Stimulated activated CD8-positive, alpha-beta memory T cell treated with anti-CD3 and anti-CD28 coated beads, Interleukin-12 subunit alpha, Interleukin-12 subunit beta, amount 100 ng/mL, for 1 hour (primary cell): Measurements from ENCODE around the gene MRPL21.
"Not testable (repeated sequence)": the region's sequence is repeated elsewhere in the genome, so short reads cannot be mapped to it uniquely, and the experiment has no call there.

Source experiments
- DNase-seq: peaks from one replicate; pipeline ENCODE4 v3.0.0-alpha.2; 2020; ENCODE audit warnings: low read depth

MRPL21 gene

DNA sequence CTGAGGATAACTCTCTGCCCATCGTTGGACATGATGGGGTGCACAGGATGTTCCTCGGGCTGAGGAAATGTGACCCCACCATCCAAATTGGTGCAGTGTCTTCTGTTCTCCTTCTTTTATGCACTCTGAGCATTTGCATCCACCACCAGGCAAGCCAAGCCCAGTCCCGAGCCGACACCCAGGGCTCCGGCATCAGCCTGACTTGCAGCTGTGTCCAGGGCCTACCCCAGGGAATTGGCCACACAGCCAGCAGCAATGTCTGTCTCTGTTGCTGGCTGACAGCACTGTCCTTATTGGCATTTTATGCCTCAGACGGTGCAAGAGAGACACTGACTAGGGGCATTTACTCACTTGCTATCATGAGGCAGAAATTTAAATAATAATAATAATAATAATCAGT is 36.6 kb downstream of the MRPL21 start:
- DNase-seq: no peak

DNA sequence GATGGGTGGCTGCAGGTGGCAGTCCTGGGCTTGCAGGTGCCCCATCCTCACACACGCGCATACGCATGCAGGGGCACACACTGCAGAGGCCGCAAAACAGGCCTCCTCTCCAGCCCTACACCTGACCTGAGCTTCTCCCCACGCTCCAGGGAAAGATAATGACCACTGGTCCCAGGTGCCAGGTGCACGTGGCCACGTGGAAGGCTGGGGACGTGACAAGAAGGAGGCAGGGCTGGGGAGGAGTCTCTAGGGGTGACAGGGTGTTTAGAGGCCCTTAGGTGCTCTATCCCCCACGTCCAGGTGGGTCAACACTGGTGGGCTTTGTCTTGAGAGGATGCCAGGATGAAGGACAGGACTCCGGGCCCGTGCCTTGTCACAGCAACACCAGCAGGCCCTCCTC is 38.4 kb downstream of the MRPL21 start:
- DNase-seq: no peak

DNA sequence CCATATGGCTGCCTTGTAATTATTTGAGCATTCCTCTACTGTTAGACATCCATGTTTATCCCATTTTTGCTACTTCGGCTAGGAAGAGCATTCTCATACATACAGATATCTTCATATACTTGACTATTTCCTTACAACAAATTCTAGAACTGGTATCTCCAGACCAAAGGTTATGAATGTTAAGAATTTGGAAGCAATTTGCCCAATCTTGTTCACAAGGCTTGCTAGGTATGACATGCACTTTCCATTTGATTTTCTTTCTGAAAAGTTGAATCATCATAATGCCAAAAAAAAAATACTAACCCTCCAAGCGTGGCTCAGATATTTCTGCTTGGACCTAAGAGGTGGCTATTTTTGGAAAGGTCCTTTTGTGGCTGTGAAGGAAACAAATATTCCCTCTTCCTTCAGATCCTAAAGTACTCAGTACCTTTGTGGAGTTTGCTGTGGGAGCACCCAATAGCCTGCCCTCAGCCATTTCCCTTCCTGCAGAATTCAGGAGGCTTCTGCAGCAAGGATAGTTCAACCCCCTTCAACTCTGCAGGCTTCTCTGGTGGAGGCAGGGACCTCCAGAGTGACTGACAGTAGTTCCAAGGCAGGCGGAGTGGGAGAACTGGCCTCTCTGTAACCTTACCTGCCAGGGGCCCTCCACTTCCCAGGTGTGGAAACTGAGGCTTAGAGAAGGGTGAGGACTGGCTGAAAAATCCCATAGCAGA is 39.9 kb downstream of the MRPL21 start:
- DNase-seq: no peak

DNA sequence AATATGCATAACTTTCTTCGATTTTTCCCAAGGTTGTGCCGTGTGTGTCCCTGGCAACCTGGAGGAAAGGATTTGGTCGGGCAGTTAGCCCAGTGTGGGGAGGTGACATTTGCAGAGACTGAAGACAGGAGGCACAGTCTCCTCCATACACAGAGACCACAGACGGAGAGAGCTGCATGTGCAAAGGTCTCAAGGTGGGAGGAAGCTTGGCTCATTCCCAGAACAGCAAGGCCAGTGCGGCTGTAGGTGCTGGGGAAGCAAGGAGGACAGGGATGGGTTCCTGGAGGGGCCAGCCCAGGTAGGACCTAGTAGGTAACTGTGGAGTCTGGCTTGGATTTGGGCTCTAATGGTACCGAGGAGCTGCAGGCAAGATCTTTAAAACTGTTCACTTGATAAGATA is 41.2 kb downstream of the MRPL21 start:
- no peak for DNase-seq

DNA sequence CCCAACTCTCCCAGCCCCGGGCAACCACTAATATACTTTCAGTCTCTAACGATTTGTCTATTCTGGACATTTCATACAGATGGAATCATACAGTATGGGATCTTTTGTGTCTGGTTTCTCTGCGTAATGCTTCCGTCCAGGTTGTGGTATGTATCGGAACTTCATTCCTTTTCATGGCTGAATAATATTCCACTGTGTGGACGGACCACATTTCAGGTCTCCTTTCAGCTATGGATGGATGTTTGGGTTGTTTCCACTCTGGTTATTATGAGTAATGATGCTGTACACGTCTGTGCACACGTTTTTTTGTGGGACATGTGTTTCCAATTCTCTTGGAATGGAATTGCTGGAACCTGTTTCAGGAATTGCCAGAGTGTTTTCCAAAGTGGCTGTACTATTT is 44.5 kb downstream of the MRPL21 start:
- DNase-seq: no peak

DNA sequence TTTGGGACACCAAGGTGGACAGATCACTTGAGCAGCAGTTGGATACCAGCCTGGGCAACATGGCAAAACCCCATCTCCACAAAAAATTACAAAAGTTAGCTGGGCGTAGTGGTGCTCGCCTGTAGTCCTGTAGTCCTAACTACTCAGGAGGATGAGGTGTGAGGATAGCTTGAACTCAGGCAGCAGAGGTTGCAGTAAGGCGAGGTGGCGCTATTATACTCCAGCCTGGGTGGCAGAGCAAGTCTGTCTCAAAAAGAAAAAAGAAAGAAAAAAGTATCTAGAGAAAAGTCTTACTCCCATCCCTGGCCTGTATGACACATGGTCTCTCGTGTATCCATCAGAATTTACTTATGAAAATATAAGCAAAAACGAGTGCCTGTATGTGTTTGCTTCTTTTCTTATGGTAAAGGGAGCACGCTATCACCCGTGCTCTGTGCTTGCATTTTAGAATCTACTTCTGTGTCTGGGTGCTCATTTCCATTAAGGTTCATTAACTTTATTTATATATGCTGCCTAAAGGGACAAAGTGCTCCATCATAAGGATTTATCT is 46.5 kb downstream of the MRPL21 start:
- DNase-seq: no peak

DNA sequence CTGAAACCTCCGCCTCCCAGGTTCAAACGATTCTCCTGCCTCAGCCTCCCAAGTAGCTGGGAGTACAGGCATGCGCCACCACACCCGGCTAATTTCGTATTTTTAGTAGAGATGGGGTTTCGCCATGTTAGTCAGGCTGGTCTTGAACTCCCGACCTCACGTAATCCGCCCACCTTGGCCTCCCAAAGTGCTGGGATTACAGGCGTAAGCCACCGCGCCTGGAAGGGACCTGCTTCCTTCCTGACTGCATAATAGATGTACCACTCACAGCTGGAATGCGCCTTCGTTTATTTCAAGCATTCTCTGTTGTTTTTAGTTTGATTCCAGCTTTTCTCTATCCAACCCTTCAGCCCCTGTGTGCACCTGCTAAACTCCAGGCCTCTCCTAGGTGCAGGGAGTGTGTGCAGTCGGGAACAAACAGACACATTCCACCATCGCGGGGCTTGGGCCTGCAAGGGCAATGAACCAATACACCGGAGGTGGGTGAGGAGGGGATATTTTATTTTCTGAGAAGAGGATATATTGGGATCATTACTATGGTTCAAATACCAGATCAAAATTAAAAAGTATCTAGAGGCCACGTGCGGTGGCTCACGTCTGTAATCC is 47.1 kb downstream of the MRPL21 start:
- DNase-seq: not testable (repeated sequence)

DNA sequence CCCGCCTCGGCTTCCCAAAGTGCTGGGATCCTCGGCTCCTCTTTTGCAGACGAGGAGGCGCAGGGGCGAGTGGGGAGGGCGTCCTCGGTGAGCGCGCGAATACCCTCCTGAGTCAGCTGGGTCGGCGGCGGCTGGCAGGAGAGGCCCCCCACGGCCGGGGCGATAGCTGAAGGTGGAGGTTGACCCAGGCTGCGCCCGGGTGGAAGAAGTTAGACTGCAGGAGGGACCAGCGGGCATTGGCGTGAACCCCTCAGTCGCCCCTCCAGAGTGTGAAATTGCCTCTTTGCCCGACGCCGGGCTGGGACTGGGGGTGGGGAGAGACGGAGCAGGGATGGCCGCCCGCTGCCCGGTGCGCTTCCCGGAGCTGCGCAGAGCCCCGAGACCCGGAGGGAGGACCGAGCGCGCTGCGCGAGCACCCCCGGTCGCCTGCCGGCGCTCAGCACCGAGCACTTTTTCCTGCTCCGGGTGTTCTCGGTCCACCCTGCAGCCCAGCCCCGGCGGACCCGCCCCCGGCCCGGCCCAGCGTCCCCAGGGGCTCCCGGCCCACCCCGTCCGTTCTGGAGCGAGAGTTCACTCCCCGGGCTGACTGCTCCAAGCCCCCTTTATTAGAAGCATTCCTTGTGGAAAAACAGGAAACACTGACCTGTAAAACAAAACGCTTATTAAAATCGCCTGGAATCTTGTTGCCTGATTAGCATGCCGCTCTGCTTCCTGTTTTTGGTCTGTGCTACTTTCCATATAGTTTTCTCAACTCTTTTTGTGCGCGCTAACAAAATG is 48.2 kb downstream of the MRPL21 start:
- no peak for DNase-seq

DNA sequence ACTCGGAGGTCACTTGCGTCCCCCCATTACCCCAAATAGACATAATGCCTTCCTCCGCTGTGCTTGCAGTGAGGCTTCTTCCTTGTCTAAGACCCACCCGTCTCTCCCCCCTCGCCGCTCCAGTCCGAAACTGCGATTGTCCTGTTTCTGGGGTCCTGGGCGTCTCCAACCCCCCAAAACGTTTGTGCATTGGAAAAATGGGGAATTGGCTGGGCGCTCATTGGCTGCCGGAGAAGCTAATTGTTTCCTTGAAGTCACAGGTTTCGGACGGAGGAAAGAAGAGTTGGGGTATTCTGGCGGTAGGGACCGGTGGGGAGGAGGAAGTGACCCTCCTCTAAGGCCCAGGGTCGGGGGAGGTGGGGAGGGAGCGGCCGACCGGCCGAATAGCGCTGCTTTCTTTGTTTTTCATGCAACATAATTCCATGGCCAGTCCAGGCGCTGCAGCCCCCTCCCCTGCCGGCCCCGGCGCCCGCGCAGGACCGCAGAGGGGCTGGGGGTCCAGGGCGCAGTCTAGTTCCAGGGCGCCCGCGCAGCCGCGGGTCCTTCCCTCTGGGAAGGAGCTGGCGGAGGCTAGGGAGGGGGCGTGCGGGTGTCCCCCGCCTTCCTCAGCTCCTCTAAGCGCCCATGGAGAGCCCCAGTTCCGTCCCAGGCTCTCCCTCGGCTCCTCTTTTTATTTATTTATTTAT is 49.2 kb downstream of the MRPL21 start:
- no peak for DNase-seq

DNA sequence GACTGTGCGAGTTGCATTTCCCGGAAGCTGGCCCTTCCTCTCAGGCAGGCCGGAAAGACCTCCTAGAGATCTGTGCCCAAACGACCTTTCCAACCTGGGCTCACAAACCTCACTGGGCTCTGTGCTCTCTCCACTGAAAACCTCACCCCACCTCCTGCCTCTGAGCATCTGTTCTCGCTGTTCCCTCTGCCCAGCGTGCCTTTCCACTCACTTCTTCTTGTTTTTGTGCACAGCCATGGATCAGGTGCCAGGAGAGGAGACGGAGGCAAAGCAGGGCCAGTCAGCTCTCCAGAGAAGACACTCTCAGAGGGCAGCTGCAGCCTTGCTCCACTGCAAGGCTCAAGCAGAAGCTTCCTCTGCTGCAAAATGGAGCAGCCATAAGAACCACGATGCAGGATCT is 51.0 kb downstream of the MRPL21 start:
- no peak for DNase-seq

DNA sequence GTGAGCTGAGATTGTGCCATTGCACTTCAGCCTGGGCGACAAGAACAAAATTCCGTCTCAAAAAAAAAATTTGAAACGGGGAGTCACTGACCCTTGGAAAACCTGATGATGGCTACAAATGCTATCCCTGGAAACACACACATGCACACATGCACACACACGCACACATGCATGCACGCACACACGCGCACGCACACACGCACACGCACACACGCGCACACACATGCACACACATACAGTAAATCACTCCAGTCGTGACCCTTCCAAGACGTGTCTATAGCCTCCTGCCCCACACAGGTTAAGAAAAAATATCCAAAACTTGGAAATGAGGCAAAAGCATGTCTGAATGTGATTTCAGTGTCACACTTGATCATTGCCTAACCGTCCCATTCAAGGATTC is 55.2 kb downstream of the MRPL21 start:
- no peak for DNase-seq

DNA sequence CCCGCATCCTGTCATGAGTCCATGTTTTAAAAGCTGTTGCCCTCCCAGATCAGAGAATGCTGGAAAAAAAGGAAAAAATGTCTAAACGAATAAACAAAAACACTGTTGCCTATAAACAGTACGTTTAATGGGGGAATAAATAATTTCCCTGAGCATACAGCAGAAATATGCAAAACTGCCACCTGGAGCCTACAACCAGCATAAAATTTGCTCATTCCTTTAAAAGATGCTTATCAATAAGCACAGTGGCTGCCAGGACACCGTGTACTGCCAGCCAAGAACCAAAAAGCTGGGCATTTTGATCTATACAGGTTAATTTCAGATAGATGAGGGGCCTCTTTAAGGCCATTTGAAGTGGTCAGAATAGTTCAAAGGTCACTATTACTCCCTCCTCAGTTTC is 56.2 kb downstream of the MRPL21 start:
- DNase-seq: no peak

DNA sequence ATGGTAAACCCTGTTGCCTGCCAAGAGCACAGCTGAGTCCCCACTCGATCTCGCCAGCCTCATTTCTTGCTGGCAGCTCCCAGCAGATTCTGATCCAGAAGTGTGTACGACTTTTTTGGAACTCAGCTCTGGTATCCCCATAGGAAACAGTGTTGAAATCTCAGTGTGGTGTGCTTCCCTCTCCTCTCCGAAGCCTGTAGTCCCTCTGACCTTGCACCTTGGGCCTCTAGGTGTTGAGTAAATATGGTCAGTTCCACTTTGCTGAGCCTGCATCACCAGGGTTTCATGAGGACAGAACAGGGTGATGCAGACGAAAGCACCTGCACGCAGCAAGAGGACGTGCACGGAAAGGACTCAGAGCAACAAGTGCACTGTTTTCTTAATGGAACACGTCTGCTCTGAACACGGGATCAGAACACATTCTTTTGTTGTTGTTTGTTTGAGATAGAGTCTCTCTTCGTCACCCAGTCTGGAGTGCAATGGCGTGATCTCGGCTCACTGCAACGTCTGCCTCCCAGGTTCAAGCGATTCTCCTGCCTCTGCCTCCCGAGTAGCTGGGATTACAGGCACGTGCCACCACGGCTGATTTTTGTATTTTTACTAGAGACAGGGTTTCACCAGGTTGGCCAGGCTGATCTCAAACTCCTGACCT is 58.2 kb downstream of the MRPL21 start:
- DNase-seq: no peak

DNA sequence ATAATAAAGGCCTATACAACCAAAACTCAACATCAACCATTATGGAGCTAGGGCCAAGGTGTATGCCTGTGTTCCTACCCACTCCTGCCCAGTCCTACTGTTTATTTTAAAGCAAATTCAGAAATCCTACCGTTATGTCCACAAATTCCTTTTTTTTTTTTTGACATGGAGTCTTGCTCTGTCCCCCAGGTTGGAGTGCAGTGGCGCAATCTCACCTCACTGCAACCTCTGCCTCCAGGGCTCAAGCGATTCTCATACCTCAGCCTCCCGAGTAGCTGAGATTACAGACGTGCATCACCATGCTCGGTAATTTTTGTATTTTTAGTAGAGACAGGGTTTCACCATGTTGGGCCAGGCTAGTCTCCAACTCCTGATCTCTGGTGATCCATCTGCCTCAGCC is 58.8 kb downstream of the MRPL21 start:
- DNase-seq: no peak

DNA sequence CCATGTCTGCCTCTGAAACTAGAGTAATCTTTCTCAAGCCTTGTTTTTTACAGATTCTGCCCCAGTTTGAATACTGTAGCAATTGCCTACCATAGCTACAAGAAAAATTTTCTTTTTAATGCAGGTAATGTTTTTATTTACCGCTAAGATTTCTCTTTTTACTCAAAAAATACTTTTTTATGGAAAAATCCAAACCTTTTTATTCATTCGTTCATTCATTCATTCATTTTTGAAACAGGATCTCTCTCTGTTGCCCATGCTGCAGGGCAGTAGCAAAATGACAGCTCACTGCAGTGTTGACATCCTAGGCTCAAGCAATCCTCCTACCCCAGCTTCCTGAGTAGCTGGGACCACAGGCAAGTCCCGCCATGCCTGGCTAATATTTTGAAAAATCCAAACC is 59.3 kb downstream of the MRPL21 start:
- no peak for DNase-seq

DNA sequence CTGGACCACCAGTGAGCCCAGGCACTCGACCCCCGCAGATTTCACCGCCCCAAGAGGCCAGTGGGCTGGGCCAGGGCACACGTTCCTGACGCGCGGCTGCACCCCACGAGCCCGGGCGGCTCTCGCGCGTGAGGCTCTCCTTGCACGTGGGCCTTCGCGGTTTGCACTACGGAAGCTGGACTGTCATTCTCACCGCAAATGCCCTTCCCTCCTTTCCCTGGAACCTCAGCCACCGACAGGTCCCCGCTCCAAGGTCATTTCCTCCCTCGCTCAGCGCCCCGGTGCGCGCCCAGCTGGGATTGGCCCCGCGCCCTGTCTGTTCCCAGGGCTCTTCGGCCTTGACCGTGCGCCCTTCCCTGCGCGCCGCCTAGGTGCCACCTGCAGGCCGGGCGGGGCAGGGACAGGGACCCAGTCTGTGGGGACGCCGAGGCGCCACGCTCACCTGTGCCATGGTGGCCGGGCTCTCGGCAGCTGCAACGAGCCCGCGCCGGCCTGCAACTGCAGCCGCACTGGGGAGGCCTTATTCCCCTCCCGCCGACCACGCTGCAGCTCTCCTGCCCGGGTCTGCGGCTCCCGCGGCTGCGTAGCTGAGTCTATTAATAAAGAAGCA is 59.8 kb downstream of the MRPL21 start:
- DNase-seq: peak; percentile 49

DNA sequence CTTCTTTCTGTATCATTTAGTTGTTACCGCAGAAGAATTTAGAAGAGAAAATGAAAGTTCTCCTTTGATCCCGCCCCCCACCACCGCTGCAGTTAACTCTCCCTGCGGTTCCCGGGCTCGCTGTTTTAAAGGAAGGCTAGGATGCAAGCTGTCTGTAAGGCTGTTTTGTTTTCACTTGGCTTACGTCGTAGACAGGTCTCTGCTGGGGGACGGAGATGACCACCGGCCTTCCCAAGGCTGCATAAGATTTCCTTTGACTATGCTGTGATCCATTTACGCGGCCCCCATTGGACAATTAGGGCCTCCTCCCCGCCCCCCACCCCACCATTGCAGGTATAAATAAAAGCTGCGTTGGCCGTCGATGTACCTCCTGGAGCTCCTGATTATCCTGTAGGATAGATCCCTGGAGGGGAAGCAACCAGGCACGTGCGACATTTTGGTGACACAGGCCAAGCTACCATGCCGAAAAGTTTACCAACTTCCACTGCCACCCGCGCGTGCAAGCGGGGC is 60.5 kb downstream of the MRPL21 start:
- DNase-seq: no peak

DNA sequence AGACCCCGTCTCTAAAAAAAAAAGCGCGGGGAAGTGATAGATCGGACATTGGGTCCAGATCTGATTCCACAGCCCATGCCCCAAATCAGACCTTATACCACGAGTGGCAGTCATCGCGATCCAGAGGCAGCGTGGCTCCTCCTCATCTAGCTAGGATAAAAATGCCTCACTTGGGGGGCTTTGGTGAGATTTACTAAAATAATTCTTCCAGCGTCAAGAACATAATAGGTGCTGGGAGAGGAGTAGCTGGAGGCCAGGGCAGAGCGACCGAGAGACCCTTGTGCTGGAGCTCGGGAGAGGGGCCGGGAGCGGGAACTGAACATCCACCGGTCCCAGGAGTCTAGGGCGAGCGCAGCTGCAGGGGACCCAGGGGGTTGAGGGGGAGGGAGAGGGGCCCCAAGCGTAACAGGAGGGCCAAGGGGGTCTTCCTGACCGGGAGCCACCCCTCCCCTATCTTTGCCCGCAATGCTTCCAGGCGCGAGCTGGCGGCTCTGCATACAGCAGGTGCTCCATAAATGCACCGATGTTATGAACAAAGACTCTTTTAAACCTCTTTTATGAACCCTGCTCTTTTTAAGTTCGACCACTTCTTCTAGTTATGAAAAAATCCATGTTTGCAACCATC is 61.1 kb downstream of the MRPL21 start:
- no peak for DNase-seq

DNA sequence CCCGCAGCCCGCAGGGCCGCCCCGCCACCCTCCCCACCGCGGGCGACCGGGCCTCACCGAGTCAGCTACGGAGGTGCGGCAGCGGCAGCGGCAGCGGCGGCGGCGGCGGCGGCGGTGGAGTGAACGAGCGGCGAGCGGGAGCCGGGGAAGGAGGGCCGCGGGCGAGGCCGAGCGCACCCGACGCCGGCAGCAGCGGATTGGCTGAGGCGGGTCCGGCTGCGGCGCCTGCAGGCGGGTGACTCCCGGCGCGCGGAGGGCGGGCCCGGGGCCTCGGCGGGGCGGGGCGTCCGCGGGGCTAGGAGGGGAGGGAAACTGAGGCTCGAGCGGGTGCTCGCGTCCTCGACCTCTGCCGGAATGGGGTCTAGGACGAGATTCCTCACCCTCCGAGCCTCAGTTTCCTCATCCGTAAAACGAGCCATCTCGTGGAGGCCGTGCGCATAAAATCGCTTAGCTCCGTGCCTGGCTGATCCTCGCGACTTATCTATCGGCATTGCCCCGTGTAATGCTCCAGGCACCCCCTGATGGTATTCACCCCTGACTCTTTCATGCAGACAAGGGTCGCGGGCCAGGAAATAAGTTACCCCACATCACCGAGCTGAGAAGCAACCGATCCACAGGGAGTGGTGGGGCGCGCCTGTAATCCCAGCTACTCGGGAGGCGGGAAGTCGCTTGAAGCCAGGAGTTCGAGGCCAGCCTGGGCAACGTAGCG is 61.8 kb downstream of the MRPL21 start, which contains the start of gene CPT1A:
Gene CPT1A (minus strand): TSS at position 199 of the 709 bp plus-strand sequence. CDS start 26,442 bp downstream, outside the sequence.
- no peak for DNase-seq
